ENCODE data around the gene SLAMF9.

DNA sequence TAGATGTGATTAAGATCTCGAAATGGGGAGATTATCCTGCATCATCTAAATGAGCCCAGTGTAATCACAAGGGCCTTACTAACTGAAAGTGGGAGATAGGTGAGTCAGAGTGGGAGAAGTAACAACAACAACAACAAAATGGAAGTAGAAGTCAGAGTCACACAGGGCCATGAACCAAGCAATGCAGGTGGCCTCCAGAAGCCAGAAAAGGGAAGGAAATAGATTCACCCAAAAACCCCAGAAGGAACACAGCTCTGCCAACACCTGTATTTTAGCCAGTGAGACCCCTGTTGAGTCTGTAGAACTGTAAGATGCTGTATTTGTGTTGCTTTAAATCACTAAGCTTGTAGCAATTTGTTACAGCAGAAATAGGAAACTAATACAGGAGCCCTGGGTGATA is 32.8 kb downstream of the SLAMF9 start:
- TF ChIP-seq EZH2 (IDR thresholded peaks at IDR 0.05; ENCODE audit: insufficient read depth, poor library complexity, severe bottlenecking) (no peak), EZH2phosphoT487 (IDR thresholded peaks at IDR 0.05; ENCODE audit: insufficient read depth, low read depth) (no peak)
